HFFc6 (cell line): ENCODE results near the gene PDE4B. TPM values are rescaled to one million over a fixed set of nuclear protein-coding genes. Genes with fewer than 3 reads are reported as not detected.
A peak's percentile ranks its signal among the peaks of the same experiment; 100 is the strongest.

Source experiments
- DNase-seq: peaks from one replicate; pipeline ENCODE4 v3.0.0-alpha.2; 2018
- H3K27ac Mint-ChIP-seq: 2 replicates; pipeline ENCODE4 v1.8.0; 2020; ENCODE audit warnings: mild to moderate bottlenecking, mixed read lengths
- H3K27me3 Mint-ChIP-seq: 2 replicates; pipeline ENCODE4 v1.8.0; 2021; ENCODE audit warnings: mild to moderate bottlenecking, moderate library complexity, mixed read lengths; ENCODE audit not compliant: insufficient read depth
- H3K36me3 Mint-ChIP-seq: 2 replicates; pipeline ENCODE4 v1.8.0; 2021; ENCODE audit warnings: low read depth, mixed read lengths
- H3K4me1 Mint-ChIP-seq: 2 replicates; pipeline ENCODE4 v1.8.0; 2020; ENCODE audit warnings: low read depth, mixed read lengths
- H3K4me3 Mint-ChIP-seq: 2 replicates; pipeline ENCODE4 v1.8.0; 2020; ENCODE audit warnings: mild to moderate bottlenecking, moderate library complexity, mixed read lengths
- H3K9me3 Mint-ChIP-seq: 2 replicates; pipeline ENCODE4 v1.8.0; 2020; ENCODE audit warnings: mild to moderate bottlenecking, mixed read lengths
- CTCF ChIP-seq: fragments of 200-600 bp; sonication (generic); IDR thresholded peaks from 2 replicates; pipeline ENCODE4 v1.5.0; 2021; ENCODE audit warnings: antibody characterized with exemption, mild to moderate bottlenecking
- total RNA-seq, 6 experiments: library from RNA; stranded (reverse); fragmentation: NEBNext Ultra II Directional; extraction: Animal tissue kit (Norgen Biotek cat#: 25700); gene quantifications; 2 replicates in 1 of 6; 3 replicates in 5 of 6; pipeline ENCODE4 v1.2.3, GENCODE V29; 2021

PDE4B gene
- total RNA-seq, 6 experiments from 2014 or later = 34.9 to 57.6 (median 42.8) TPM

DNA sequence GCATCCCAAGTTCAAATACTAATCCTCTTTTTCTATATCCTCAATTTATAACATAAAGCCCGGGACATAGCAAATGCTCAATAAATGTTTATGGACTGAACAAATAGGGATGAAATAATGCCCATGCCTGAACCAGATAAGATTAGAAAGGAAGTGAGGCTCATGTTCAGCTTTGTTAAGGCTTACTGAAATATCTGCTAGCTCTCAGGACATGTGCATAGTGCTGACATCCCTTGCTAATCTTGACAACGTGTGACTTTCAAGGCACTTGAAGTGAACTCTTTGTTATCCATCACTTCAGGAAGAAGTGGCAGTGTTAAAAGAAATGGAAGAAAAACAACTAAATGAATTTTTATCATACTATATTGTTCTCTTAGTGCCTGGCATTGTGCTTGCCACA, 481.0 kb downstream of the PDE4B start:
- peak overlapping the region; percentile 98 for H3K27ac Mint-ChIP-seq
- H3K4me1 Mint-ChIP-seq = peaks cover 77% of the 10 kb centered on the region
- H3K36me3 Mint-ChIP-seq = no peaks in the 10 kb centered on the region; the same call in 1 of the 2 replicates
- peaks cover 4% of the 10 kb centered on the region; the same call in 1 of the 2 replicates for H3K27me3 Mint-ChIP-seq
- H3K4me3 Mint-ChIP-seq = no peak overlapping the region; the same call in 1 of the 2 replicates
- no peak for TF ChIP-seq CTCF
- no peak for DNase-seq
- H3K9me3 Mint-ChIP-seq = no peaks in the 10 kb centered on the region

- H3K4me1 Mint-ChIP-seq = peaks cover 71% of the 10 kb centered on the region
- H3K27me3 Mint-ChIP-seq = peaks cover 4% of the 10 kb centered on the region; the same call in 1 of the 2 replicates
- TF ChIP-seq CTCF = no peak
- H3K36me3 Mint-ChIP-seq = no peaks in the 10 kb centered on the region
- H3K27ac Mint-ChIP-seq = peak overlapping the region; percentile 83
- H3K4me3 Mint-ChIP-seq = no peak overlapping the region
- no peaks in the 10 kb centered on the region for H3K9me3 Mint-ChIP-seq
- DNase-seq = peak; percentile 58
Measured at GRCh38 chr1:66274634-66275033, 481.9 kb downstream of the PDE4B start.

DNA sequence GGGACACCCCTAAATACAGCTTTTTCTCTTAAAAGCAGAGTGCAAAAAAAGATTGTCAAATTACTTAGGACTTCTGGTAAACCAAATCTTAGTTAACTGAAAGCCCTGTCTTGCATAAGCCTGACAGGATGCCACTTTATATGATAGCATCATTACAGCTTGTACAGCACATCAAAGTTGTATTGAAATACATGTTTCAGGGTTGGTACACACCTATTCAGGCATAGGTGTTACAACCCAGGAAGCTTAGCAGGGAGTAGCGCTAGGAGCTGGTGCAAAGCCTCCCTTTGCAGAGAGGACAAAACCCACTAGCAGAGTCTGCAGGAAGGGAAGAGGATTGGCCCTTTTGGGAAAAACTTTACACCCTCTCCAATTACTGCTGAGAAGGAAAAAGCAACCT, 482.4 kb downstream of the PDE4B start:
- H3K27ac Mint-ChIP-seq = peak overlapping the region; percentile 83
- H3K9me3 Mint-ChIP-seq = no peaks in the 10 kb centered on the region
- no peak for DNase-seq
- peaks cover 4% of the 10 kb centered on the region; the same call in 1 of the 2 replicates for H3K27me3 Mint-ChIP-seq
- H3K4me3 Mint-ChIP-seq = no peak overlapping the region
- no peak for TF ChIP-seq CTCF
- peaks cover 66% of the 10 kb centered on the region for H3K4me1 Mint-ChIP-seq
- H3K36me3 Mint-ChIP-seq = no peaks in the 10 kb centered on the region

DNA sequence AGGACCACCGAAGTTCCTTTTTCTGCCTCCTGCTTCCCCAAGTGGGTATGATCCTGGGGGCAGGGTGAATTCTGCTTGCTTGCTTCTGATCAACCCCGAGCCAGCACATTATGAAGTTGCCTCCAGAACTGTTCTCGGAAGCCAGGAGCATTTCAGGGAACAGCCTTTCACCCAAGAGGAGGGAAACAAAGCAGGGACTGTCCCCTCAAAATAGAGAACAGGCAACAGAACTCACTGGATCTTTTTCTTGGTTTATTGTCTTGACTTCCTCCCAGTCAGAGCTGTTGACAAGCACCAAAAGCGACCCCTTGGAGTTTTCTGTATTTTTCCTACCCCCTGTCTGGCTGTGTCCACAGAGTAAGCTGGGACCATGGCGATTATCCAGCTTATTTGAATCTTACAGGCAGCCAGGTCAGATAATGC, 482.9 kb downstream of the PDE4B start:
- no peaks in the 10 kb centered on the region for H3K9me3 Mint-ChIP-seq
- no peak overlapping the region for H3K4me3 Mint-ChIP-seq
- peaks cover 4% of the 10 kb centered on the region; the same call in 1 of the 2 replicates for H3K27me3 Mint-ChIP-seq
- no peak for DNase-seq
- no peak for TF ChIP-seq CTCF
- peaks cover 61% of the 10 kb centered on the region for H3K4me1 Mint-ChIP-seq
- no peaks in the 10 kb centered on the region for H3K36me3 Mint-ChIP-seq
- no peak overlapping the region for H3K27ac Mint-ChIP-seq

DNA sequence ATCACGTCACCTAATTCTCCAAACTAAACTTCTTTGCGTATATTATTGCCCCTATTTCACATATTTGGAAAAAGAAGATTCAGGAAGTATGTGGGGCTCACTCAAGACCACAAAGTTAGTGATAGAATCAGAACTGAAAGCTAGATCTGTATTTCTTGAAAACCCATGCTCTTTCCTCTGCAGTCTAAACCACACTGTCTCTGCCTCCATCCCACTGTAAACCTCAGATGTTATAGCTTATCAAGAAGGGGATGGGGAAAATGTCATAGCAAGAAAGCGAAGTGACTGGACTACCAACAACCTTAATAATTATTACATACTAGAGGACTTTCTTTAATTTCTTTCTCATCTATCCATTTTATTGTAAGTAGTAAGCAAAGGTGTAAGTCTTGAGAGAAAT, 483.5 kb downstream of the PDE4B start:
- Mint-ChIP-seq H3K4me3 (no peak overlapping the region), H3K27me3 (peaks cover 4% of the 10 kb centered on the region; the same call in 1 of the 2 replicates), H3K27ac (no peak overlapping the region), H3K4me1 (peaks cover 58% of the 10 kb centered on the region), H3K36me3 (no peaks in the 10 kb centered on the region), H3K9me3 (no peaks in the 10 kb centered on the region)
- TF ChIP-seq CTCF = no peak
- no peak for DNase-seq
